Calu3 (cell line): Measurements from ENCODE around the gene OR5A2. TPM values are rescaled to one million over a fixed set of nuclear protein-coding genes. Genes with fewer than 3 reads are reported as not detected.
"Not testable (repeated sequence)": the region's sequence is repeated elsewhere in the genome, so short reads cannot be mapped to it uniquely, and the experiment has no call there.

Experiments used
- BruUV-seq: library from RNA; stranded (reverse); fragments of 400-500 nt; replicated peaks from 2 replicates; lab custom pipeline; 2021; lab: Mats Ljungman, UMichigan
- CTCF ChIA-PET: fragments of 300-600 bp; sonication (Branson Sonifier 250); formaldehyde crosslinking; loops from one replicate; lab custom pipeline; 2022; ENCODE audit warnings: antibody characterized with exemption; lab: Charles Lee
- DNase-seq: peaks from one replicate; pipeline ENCODE4 v3.0.0; 2022
- H3K27ac Mint-ChIP-seq: one replicate; pipeline ENCODE4 v1.8.0; 2022; ENCODE audit warnings: mixed read lengths; ENCODE audit not compliant: unreplicated experiment
- H3K27me3 Mint-ChIP-seq: one replicate; pipeline ENCODE4 v1.8.0; 2022; ENCODE audit warnings: mixed read lengths; ENCODE audit not compliant: unreplicated experiment
- H3K36me3 Mint-ChIP-seq: one replicate; pipeline ENCODE4 v1.8.0; 2022; ENCODE audit warnings: mild to moderate bottlenecking, moderate library complexity, mixed read lengths; ENCODE audit not compliant: insufficient read depth, unreplicated experiment
- H3K4me1 Mint-ChIP-seq: one replicate; pipeline ENCODE4 v1.8.0; 2022; ENCODE audit warnings: mild to moderate bottlenecking, low read depth, mixed read lengths; ENCODE audit not compliant: unreplicated experiment
- H3K4me3 Mint-ChIP-seq: one replicate; pipeline ENCODE4 v1.8.0; 2022; ENCODE audit warnings: mild to moderate bottlenecking, low read depth, moderate library complexity, mixed read lengths; ENCODE audit not compliant: unreplicated experiment
- H3K9me3 Mint-ChIP-seq: one replicate; pipeline ENCODE4 v1.8.0; 2022; ENCODE audit warnings: low read depth, mixed read lengths; ENCODE audit not compliant: unreplicated experiment
- intact Hi-C: fragments of 100-400 bp; cut with micrococcal nuclease; formaldehyde crosslinking; loops from one replicate; pipeline ENCODE4 v1.10.0; 2022; ENCODE audit not compliant: unreplicated experiment
- total RNA-seq: library from RNA; stranded (reverse); gene quantifications from 2 replicates; pipeline ENCODE4 v1.2.3, GENCODE V29; 2022
- TF ChIP-seq, protein P1 (sequence below): fragments of 200-600 bp; IDR thresholded peaks from one replicate; pipeline ENCODE4 v1.8.0; 2022; ENCODE audit warnings: antibody characterized with exemption; ENCODE audit not compliant: unreplicated experiment

The OR5A2 gene
- total RNA-seq, 1 experiment from 2014 or later = not detected

DNA sequence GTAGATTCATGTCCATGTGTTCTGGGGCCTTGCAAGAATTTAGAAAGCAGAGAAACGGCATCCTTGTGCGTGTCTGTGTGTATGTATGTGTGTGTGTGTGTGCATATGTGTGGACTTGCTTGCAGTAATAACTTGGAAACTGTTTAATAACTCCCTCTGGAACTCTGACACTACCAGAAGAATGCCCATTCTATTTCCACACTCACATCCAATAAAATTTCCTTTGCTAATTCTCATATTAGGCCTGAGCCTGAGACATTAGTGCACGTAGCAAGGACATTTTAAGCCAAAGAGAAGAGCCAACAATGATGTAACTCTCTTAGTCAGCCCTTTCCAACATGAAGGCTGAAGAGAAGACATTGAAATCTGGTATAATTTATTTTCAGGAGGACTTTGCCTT lies 33.7 kb upstream of the OR5A2 start:
- Mint-ChIP-seq H3K4me1 (no peaks in the 10 kb centered on the region), H3K36me3 (no peaks in the 10 kb centered on the region), H3K27me3 (peaks cover 50% of the 10 kb centered on the region), H3K27ac (no peak overlapping the region), H3K9me3 (no peaks in the 10 kb centered on the region), H3K4me3 (no peak overlapping the region)
- DNase-seq = no peak
- BruUV-seq = no TSS peak
- intact Hi-C loops = no loop called here
- TF ChIP-seq, protein P1, sequence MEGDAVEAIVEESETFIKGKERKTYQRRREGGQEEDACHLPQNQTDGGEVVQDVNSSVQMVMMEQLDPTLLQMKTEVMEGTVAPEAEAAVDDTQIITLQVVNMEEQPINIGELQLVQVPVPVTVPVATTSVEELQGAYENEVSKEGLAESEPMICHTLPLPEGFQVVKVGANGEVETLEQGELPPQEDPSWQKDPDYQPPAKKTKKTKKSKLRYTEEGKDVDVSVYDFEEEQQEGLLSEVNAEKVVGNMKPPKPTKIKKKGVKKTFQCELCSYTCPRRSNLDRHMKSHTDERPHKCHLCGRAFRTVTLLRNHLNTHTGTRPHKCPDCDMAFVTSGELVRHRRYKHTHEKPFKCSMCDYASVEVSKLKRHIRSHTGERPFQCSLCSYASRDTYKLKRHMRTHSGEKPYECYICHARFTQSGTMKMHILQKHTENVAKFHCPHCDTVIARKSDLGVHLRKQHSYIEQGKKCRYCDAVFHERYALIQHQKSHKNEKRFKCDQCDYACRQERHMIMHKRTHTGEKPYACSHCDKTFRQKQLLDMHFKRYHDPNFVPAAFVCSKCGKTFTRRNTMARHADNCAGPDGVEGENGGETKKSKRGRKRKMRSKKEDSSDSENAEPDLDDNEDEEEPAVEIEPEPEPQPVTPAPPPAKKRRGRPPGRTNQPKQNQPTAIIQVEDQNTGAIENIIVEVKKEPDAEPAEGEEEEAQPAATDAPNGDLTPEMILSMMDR = no peak
- CTCF ChIA-PET = no interaction called here

DNA sequence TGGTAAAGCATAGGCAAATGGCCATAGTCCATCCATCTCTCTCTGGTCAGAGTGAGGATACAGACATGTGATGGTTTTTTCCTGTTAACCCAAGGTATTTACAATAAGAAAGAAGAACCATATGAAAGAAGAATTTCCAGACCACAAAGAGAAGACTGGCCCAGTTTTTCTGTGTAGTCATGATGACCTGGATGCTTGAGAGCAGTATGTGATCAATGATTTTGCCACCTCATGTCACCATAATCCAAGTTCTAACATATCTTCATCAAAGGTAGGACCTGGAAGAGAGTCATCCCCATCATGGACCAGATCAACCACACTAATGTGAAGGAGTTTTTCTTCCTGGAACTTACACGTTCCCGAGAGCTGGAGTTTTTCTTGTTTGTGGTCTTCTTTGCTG lies 30.4 kb upstream of the OR5A2 start, which contains the start of gene OR4D6:
Gene OR4D6, plus strand, starts transcription at position 301 of the 400 bp plus-strand sequence. Its CDS starts 0 bp downstream, at position 301.
- Mint-ChIP-seq H3K27ac (no peak within 1 kb of the TSS), H3K4me3 (no peak within 1 kb of the TSS), H3K9me3 (no peaks in the 10 kb centered on the region), H3K36me3 (no peaks in the 10 kb centered on the region), H3K27me3 (peaks cover 30% of the 10 kb centered on the region), H3K4me1 (no peaks in the 10 kb centered on the region)
- intact Hi-C loops = no loop called here
- TF ChIP-seq, protein P1 = no peak
- no TSS peak for BruUV-seq
- CTCF ChIA-PET = no interaction called here
- no peak for DNase-seq

DNA sequence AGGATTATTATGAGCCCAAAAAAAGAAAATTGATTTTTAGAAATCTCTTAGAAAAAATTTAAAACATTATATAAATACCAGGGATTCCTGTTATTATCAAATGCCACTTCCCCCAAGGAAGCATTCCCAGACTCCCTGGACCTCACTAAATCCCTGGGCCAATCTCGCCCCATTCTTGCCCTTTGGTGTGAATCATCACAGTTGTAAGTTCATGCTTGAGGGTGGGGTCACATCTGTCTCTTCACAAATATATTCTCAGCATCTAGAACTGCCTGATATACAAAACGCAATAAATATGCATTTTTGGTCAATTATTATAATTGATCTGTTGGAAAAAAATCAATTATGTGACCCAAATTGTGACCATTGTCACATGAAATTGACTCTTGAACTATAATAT lies 22.3 kb upstream of the OR5A2 start:
- intact Hi-C loops = no loop called here
- H3K27ac Mint-ChIP-seq = no peak overlapping the region
- BruUV-seq = no TSS peak
- H3K27me3 Mint-ChIP-seq = peaks cover 25% of the 10 kb centered on the region
- CTCF ChIA-PET = no interaction called here
- TF ChIP-seq, protein P1 = no peak
- H3K36me3 Mint-ChIP-seq = no peaks in the 10 kb centered on the region
- peaks cover 6% of the 10 kb centered on the region for H3K9me3 Mint-ChIP-seq
- H3K4me3 Mint-ChIP-seq = no peak overlapping the region
- no peaks in the 10 kb centered on the region for H3K4me1 Mint-ChIP-seq
- DNase-seq = no peak

DNA sequence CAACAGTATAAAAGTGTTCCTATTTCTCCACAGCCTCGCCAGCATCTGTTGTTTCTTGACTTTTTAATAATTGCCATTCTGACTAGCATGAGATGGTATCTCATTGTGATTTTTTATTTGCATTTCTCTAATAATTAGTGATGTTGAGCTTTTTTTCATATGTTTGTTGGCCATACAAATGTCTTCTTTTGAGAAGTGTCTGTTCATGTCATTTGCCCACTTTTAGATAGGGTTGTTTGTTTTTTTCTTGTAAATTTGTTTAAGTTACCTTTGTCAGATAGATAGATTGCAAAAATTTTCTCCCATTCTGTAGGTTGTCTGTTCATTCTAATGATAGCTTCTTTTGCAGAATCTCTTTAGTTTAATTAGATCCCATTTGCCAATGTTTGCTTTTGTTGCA lies 19.4 kb upstream of the OR5A2 start:
- CTCF ChIA-PET, H3K4me1 Mint-ChIP-seq, intact Hi-C loops, H3K9me3 Mint-ChIP-seq, H3K4me3 Mint-ChIP-seq, H3K27ac Mint-ChIP-seq, DNase-seq, BruUV-seq, H3K36me3 Mint-ChIP-seq: not testable (repeated sequence)
- peaks cover 35% of the 10 kb centered on the region for H3K27me3 Mint-ChIP-seq

DNA sequence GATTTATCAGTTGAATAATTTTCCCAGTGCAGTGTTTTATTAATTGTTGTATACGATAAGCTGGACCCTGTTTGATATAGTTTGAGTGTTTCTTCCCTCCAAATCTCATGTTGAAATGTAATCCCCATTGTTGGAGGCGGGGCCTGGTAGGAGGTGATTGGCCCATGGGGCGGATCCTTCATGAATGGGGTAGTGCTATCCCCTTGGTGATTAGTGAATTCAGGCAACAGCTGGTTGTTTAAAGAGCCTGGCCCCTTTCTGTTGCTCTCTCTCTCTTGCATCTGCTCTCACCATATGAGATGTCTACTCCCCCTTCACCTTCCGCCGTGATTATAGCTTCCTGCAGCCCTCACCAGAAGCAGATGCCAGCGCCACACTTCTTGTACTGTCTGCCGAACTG lies 11.6 kb upstream of the OR5A2 start:
- DNase-seq = no peak
- Mint-ChIP-seq H3K27me3 (peaks cover 38% of the 10 kb centered on the region), H3K4me3 (no peak overlapping the region), H3K4me1 (no peaks in the 10 kb centered on the region), H3K27ac (no peak overlapping the region), H3K9me3 (no peaks in the 10 kb centered on the region), H3K36me3 (no peaks in the 10 kb centered on the region)
- no TSS peak for BruUV-seq
- CTCF ChIA-PET = no interaction called here
- intact Hi-C loops = no loop called here
- TF ChIP-seq, protein P1 = no peak
